Memory B cell (primary cell): ENCODE results near the gene ACVR2B.

Source experiments
- ATAC-seq: fragments of 150-1000 bp; cut with Tn5 transposase; 2 replicates; pipeline ENCODE4 v1.10.0; 2021; ENCODE audit warnings: low read depth, mild to moderate bottlenecking, moderate library complexity
- DNase-seq, 2 donors: peaks; one replicate each; pipeline ENCODE4 v3.0.0; 2022; ENCODE audit warnings: low spot score in 2 of 2
- H3K27ac Mint-ChIP-seq: one replicate; pipeline ENCODE4 v1.8.0; 2022; ENCODE audit warnings: mild to moderate bottlenecking, moderate library complexity, mixed read lengths
- H3K27me3 Mint-ChIP-seq: one replicate; pipeline ENCODE4 v1.8.0; 2022; ENCODE audit warnings: mixed read lengths
- H3K36me3 Mint-ChIP-seq: one replicate; pipeline ENCODE4 v1.8.0; 2022; ENCODE audit warnings: mild to moderate bottlenecking, mixed read lengths
- H3K4me1 Mint-ChIP-seq: one replicate; pipeline ENCODE4 v1.8.0; 2022; ENCODE audit warnings: mixed read lengths
- H3K4me3 Mint-ChIP-seq: one replicate; pipeline ENCODE4 v1.8.0; 2022; ENCODE audit warnings: mild to moderate bottlenecking, moderate library complexity, mixed read lengths
- H3K9me3 Mint-ChIP-seq: one replicate; pipeline ENCODE4 v1.8.0; 2022; ENCODE audit warnings: mixed read lengths

The ACVR2B gene

DNA sequence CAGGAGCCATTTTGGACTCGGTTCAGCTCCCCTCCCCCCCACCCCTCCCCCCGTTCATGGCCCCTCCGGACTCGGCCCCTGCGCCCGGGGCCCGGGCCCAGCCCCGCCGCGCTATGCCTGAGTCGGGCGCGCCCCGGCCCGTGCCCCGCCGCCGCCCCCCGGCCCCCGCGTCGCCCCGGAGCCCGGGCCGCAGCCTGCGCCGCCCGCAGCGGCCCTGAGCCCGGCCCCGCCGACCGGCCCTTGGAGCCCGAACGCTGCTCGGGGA is 155 bp downstream of the ACVR2B start:
- Mint-ChIP-seq H3K27me3 (peaks cover 11% of the 10 kb centered on the region), H3K9me3 (no peaks in the 10 kb centered on the region), H3K4me1 (peaks cover 14% of the 10 kb centered on the region), H3K27ac (no peak overlapping the region), H3K36me3 (no peaks in the 10 kb centered on the region), H3K4me3 (peak overlapping the region; percentile 88)
- ATAC-seq: no peak
- no peak for DNase-seq

DNA sequence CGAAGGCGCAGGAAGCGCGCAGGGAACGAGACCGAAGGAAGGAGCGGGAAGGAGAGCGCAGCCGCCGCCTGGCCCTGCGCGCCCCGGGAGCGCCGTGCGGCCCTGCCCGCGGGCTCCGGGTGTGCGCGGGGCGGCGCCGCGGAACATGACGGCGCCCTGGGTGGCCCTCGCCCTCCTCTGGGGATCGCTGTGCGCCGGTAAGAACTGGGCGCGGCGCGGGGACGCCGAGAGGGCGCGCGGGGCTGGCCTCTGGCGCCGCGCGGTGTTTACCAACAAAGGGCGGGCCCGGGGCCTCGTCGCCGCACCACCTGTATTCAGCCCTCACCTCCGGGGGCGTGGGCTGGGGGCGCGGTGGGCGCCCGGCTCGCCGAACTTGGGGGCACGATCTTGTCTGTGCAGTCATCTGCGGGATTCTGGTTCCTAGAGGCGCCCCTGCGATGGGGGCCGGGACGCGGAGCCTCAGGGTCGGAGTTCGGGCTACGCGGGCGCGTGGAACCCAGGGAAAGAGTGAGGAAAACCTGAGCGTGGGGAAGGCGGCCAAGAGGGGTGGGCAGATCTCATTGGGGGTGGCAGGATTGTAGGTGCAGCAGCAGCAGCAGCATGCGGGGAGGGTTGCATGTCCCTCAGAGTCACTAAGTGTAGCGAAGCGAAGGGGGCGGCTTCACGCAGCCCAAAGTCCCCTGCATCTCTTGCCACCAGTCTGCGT is 641 bp downstream of the ACVR2B start:
- peak overlapping the region; percentile 88 for H3K4me3 Mint-ChIP-seq
- H3K27ac Mint-ChIP-seq: peak overlapping the region; percentile 45
- peak; percentile 63 for ATAC-seq
- DNase-seq: peak in 1 of 2 donors; percentile 30
- H3K9me3 Mint-ChIP-seq: no peaks in the 10 kb centered on the region
- peaks cover 14% of the 10 kb centered on the region for H3K4me1 Mint-ChIP-seq
- H3K36me3 Mint-ChIP-seq: no peaks in the 10 kb centered on the region
- H3K27me3 Mint-ChIP-seq: peaks cover 10% of the 10 kb centered on the region

GRCh38 chr3:38454884-38455638 is 1.4 kb downstream of the ACVR2B start:
- Mint-ChIP-seq H3K27me3 (peaks cover 8% of the 10 kb centered on the region), H3K27ac (peak overlapping the region; percentile 45), H3K4me3 (peak overlapping the region; percentile 88), H3K9me3 (no peaks in the 10 kb centered on the region), H3K4me1 (peaks cover 14% of the 10 kb centered on the region), H3K36me3 (no peaks in the 10 kb centered on the region)
- DNase-seq (peak in 1 of 2 donors; percentile 29), ATAC-seq (peak; percentile 36)

DNA sequence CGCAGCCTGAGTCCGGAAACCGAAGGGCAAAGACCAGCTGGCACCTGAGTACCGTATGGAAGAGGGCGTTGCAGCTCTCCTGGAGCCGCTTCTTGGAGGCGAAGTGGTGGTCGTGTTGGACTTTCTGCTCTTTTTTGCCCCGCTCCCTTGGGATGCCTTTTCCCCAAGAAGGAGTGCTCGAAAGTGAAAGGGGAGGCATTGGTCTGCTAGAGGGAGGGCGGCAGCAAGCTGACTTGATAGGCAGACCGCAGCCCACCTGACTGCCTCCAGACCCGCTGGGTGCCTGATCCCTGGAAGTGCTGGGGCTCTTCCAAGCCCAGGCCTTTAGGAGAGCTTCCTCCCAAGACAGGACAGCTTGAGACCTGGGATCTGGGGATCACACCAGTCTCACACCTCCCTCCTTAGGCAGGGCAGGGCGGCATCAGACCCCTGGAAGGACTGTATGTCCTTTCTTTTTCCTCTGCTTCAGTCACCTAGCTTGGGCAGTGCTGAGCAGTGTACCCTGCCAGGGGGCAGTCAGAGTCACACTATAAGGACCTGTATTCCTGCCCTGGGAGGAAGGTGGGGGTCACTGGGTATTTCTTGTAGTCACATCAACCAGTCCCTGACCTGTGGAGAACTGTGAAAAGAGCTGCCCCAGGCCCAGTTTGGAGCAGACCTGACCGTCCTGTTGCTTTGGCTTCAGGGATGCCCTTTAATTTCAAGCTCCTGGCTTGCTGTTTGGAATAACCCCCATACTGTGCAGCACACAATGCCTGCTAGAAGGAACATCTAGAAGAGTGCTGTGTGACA is 2.1 kb downstream of the ACVR2B start:
- Mint-ChIP-seq H3K4me3 (peak overlapping the region; percentile 88), H3K36me3 (no peaks in the 10 kb centered on the region), H3K27me3 (peaks cover 6% of the 10 kb centered on the region), H3K9me3 (no peaks in the 10 kb centered on the region), H3K27ac (no peak overlapping the region), H3K4me1 (peaks cover 14% of the 10 kb centered on the region)
- ATAC-seq (no peak), DNase-seq (no peak)

DNA sequence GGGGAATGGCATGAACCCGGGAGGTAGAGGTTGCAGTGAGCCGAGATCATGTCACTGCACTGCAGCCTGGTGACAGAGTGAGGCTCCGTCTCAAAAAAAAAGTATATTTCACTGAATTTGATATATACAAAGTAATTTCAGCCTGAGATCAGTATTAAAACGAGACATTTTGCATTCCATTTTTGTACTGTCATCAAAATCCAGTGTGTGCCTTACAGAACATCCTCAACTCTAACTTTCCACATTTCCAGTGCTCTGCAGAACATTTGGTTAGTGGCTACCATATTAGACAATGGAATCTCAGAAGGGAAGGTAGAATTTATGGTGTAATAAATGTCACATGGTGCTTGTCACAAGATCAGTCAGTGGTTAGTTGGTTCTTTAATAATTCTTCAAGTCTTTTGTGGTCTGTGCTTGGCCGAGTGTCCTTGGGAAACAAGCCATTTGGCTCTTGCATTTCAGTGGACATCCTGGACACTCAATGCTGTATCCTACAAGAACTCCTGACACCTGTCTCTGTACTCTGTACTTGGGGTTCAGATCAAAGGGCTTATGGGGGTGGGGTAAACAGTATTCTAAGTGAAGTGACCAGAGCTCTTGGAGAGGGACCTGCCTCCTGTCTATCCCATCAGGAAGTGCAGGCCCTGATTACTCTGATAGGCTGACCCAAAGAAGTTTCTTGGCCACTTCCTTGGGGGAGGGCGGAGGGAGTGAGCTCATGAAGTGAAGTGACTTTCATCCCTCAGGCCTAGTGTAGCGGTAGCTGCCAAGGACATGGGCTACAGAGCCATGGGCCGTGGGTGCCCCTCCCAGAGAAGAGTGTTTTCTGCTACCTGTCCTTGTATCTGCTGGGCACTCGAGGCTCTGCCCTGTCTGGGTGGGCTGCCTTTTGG is 3.7 kb downstream of the ACVR2B start:
- no peaks in the 10 kb centered on the region for H3K36me3 Mint-ChIP-seq
- H3K4me1 Mint-ChIP-seq: peaks cover 14% of the 10 kb centered on the region
- peaks cover 2% of the 10 kb centered on the region for H3K27me3 Mint-ChIP-seq
- no peak overlapping the region for H3K4me3 Mint-ChIP-seq
- DNase-seq (peak in 1 of 2 donors; percentile 2), ATAC-seq (no peak)
- no peak overlapping the region for H3K27ac Mint-ChIP-seq
- no peaks in the 10 kb centered on the region for H3K9me3 Mint-ChIP-seq

DNA sequence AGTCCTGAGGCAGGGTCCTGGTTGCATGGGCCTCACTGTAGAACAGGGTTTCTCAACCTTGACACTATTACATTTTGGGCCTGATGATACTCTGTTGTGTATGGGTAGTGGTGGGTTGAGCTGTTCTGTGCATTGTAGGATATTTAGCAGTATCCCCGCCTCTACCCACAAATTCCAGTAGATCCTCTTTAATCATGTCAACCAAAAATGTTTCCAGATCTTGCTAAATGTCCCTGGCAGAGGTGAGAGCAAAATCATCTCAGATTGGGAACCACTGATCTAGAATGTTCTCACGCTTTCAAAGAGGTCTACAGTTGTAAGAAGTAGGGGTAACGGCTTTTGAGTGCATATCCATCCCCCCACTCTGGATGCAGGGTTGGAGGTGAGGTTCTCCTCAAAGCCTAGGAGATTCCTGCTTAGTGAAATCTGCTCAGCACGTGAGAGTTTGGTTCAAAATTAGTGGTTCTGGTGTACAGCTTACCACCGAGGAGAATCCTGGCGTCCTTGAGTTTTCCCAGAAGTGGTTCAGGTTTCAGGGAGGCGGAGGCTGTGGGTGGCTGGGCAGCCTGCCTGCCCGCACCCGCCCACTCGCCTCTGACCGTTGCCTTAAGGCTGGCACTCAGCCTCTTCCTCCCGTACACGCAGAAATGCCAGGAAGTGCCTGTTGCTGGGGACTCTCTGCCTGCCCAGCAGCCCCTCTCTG is 5.3 kb downstream of the ACVR2B start:
- peaks cover 9% of the 10 kb centered on the region for H3K4me1 Mint-ChIP-seq
- H3K27ac Mint-ChIP-seq: no peak overlapping the region
- H3K9me3 Mint-ChIP-seq: no peaks in the 10 kb centered on the region
- H3K4me3 Mint-ChIP-seq: no peak overlapping the region
- H3K27me3 Mint-ChIP-seq: peaks cover 2% of the 10 kb centered on the region
- DNase-seq (no peak), ATAC-seq (no peak)
- H3K36me3 Mint-ChIP-seq: no peaks in the 10 kb centered on the region

- H3K4me3 Mint-ChIP-seq: no peak overlapping the region
- DNase-seq (no peak), ATAC-seq (no peak)
- H3K9me3 Mint-ChIP-seq: no peaks in the 10 kb centered on the region
- no peaks in the 10 kb centered on the region for H3K36me3 Mint-ChIP-seq
- H3K4me1 Mint-ChIP-seq: peaks cover 7% of the 10 kb centered on the region
- H3K27me3 Mint-ChIP-seq: no peaks in the 10 kb centered on the region
- no peak overlapping the region for H3K27ac Mint-ChIP-seq
Measured at GRCh38 chr3:38459499-38460048, 5.9 kb downstream of the ACVR2B start.

DNA sequence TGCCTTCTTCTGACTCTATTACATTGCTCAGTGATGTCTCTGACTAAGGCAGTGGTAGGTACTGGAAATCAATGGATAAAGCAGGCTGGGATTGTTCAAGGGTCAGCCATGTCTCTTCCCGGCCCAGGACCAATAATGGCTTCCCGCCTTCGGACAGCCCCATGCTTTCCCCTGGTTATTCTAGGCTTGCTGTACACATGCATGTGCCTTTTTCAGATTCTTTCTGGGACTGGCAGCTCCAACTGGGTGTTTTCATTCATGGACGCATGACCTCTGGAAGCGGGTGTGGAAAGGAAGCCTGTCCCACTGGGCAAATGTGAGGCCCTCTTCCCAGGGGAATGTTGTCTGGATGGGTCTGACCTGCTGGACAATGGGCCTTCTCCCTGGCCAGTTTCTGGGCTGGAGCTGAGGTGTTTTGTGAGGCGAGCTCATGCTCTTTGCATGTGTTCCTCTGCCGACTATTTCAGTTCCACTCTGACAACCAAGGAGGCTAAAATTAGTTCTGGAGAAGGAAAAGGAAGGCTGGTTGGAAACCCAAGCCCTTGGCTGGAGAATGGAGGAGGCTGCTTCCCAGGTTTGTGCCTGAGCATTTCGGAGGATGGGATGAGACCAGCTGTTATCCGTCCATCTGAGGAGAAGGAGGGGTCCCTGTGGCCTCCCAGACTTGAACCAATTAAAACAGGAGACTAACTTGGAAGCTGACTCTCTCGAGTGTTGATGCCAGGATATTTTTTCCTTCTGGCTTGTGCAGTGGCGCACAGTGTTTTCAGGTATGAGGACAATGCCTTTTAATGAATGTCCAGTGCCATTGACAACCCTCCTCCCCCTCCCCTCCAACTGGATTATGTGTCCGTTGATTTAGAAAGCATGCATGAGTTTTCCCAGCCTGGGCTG is 6.9 kb downstream of the ACVR2B start:
- Mint-ChIP-seq H3K36me3 (peaks cover 2% of the 10 kb centered on the region), H3K27me3 (peaks cover 1% of the 10 kb centered on the region), H3K9me3 (peaks cover 3% of the 10 kb centered on the region), H3K27ac (no peak overlapping the region), H3K4me3 (no peak overlapping the region), H3K4me1 (peaks cover 3% of the 10 kb centered on the region)
- ATAC-seq (no peak), DNase-seq (no peak)

- no peak overlapping the region for H3K4me3 Mint-ChIP-seq
- peaks cover 14% of the 10 kb centered on the region for H3K9me3 Mint-ChIP-seq
- ATAC-seq: no peak
- DNase-seq: no peak
- H3K27ac Mint-ChIP-seq: no peak overlapping the region
- H3K27me3 Mint-ChIP-seq: peaks cover 1% of the 10 kb centered on the region
- peaks cover 8% of the 10 kb centered on the region for H3K36me3 Mint-ChIP-seq
- H3K4me1 Mint-ChIP-seq: no peaks in the 10 kb centered on the region
Measured at GRCh38 chr3:38465588-38466154, 12.0 kb downstream of the ACVR2B start.

- peaks cover 1% of the 10 kb centered on the region for H3K27me3 Mint-ChIP-seq
- H3K36me3 Mint-ChIP-seq: peaks cover 8% of the 10 kb centered on the region
- DNase-seq (no peak), ATAC-seq (no peak)
- H3K4me3 Mint-ChIP-seq: no peak overlapping the region
- H3K9me3 Mint-ChIP-seq: peaks cover 16% of the 10 kb centered on the region
- no peak overlapping the region for H3K27ac Mint-ChIP-seq
- H3K4me1 Mint-ChIP-seq: peaks cover 2% of the 10 kb centered on the region
Measured at GRCh38 chr3:38468765-38469164, 15.1 kb downstream of the ACVR2B start.

DNA sequence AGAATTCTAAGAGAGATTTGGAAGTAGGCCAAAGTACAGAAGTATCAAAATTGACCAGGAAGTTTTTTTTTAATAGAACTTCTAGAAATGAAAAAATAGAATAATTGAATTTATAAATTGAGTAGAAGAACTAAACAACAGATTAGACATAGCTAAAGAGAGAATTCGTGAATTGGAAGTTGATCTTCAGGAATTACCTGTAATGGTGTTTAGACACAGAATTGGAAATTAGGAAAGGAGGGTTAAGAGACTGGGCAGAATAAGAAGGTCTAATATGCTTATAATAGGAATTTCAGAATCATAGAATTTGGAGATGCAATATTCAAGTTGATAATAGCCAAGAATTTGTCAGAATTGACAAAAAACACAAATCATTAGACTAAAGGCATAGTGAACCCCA is 16.2 kb downstream of the ACVR2B start:
- Mint-ChIP-seq H3K27me3 (peaks cover 1% of the 10 kb centered on the region), H3K4me1 (peaks cover 2% of the 10 kb centered on the region), H3K36me3 (peaks cover 8% of the 10 kb centered on the region), H3K27ac (no peak overlapping the region), H3K9me3 (peaks cover 16% of the 10 kb centered on the region), H3K4me3 (no peak overlapping the region)
- no peak for ATAC-seq
- no peak for DNase-seq

DNA sequence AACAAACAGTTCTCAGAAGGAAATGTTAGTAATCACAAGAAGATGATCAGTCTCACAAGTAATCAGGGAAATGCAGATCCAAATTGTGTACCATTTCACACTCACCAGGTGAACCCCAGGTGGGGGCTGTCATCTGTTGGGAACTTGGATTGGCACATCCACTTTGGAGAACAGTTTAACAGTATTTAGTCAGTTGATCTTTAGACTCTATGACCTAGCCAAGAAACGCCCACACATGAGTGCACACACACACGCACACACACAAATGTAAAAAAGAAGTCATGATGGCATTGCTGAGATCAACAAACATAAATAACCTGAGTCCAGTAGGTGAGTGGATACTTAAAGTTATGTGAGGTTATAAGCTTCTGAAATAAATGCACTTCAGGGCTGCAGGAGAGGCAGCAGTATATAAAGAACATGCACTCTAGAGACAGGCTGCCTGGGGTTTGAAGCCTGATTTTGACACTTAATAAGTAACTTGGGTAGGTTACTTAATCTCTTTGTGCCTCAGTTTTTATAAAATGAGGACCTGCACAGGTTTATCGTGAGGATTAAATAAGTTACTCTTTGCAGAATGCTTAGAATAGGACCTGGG is 17.7 kb downstream of the ACVR2B start:
- no peak for DNase-seq
- Mint-ChIP-seq H3K4me1 (peaks cover 2% of the 10 kb centered on the region), H3K36me3 (peaks cover 5% of the 10 kb centered on the region), H3K27ac (no peak overlapping the region), H3K4me3 (no peak overlapping the region), H3K9me3 (peaks cover 12% of the 10 kb centered on the region), H3K27me3 (no peaks in the 10 kb centered on the region)
- ATAC-seq: no peak
